ENCODE data around the gene DUSP6.

The DUSP6 gene, protein sequence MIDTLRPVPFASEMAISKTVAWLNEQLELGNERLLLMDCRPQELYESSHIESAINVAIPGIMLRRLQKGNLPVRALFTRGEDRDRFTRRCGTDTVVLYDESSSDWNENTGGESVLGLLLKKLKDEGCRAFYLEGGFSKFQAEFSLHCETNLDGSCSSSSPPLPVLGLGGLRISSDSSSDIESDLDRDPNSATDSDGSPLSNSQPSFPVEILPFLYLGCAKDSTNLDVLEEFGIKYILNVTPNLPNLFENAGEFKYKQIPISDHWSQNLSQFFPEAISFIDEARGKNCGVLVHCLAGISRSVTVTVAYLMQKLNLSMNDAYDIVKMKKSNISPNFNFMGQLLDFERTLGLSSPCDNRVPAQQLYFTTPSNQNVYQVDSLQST

DNA sequence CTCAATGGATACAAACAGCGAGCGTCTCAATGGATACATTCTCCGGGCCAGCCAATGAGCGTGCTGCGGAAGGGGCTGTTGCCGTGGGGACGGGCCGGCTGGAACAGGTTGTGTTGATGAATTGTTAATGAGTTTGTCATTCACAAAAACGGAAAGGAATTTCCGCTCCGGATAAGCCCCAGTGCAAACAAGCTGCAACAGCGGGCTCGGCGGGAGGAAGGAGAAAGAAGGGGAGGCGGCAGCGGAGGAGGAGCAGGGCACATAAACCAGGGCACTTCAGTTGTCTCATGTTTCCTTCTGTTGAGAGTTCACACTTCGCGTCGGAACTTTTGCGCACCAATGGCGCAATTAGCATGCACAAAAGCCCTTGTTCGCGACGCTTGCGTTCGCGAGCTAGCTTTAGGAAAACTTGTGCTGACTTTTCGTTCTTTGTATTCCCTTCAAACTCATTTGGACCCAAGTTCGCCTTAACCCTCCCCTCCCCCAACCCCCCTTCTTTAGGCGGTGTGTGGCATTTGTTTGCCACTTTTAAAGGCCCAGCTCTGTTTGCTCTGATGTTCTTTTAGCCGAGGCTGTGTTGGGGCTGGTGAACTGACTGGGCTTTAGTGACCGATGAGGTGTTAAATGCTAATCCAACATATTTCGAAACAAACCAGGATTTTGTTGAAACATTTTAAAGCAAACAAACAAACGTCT, at the start of gene DUSP6:
Gene DUSP6, minus strand, starts transcription at position 10 of the 696 bp plus-strand sequence. CDS start 462 bp downstream, outside the sequence.
- peak; percentile 92 for DNase-seq

- no peak for DNase-seq
These were observed 49.2 kb upstream of the DUSP6 start for GRCh38 chr12:89401433-89402058.

- DNase-seq: no peak
These were observed 48.1 kb upstream of the DUSP6 start for GRCh38 chr12:89400415-89400814.

DNA sequence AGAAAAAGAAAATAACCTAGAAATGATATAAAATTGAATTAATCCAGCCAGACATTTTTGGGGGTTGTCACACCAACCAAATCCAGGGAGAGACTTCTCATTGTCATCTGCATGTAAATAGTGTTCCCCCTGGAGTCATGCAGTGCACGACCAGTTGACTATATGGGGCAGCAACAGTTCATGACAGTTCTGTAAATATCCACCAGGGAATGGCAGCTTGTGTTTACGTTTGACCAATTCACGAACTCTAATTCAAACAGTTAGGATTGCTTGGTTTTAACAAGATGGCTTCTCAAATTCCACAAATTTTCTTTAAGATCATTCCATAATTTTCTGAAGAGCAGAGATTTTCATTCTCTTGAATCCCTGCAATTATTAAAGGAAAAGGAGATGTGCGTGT, 43.4 kb upstream of the DUSP6 start:
- DNase-seq: no peak

DNA sequence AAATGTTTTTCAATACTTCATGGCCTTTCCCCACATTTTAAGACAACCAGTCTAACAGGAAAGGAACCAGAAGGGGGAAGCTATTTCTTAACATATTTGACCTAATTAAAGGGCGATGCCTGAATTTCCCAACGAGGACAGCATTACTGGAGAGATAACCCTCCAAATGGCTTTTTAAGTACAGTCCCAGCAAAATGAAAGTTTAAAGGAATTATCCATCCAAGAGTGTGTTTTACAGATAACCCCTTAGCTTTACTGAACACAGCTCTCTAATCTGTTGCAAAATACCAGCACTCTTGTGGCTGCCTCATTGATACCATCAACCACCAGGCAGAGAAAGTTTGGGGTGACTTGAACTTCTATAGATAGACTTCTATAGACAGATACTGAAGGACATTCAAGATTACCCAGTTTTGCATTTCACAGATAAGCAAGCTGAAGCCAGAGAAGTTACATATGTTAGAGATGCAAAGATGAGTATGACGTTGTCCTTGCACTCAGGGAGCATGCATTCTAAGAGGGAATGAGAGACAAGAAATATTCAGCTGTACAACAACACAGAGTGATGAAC, 41.3 kb upstream of the DUSP6 start:
- DNase-seq: no peak

DNA sequence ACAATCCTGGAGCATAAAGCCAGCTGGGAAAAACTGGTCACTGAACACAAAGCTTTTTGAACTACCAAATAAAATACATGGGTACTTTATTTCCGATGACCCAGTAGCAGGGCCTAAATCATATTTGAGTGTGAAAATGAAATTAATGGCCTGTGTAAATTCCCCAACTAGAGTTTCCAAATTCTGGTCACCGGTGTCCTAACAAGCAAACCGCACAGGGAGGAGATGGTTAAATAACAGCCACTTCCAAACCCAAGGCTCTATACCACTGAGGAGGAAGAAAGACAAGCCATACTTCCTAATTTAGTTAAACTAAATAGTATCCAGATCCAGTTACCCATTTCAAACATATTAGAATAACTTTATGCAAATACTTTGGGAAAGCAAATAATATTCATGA, 40.1 kb upstream of the DUSP6 start:
- no peak for DNase-seq

- DNase-seq: no peak
These were observed 39.5 kb upstream of the DUSP6 start for GRCh38 chr12:89391726-89392336.

DNA sequence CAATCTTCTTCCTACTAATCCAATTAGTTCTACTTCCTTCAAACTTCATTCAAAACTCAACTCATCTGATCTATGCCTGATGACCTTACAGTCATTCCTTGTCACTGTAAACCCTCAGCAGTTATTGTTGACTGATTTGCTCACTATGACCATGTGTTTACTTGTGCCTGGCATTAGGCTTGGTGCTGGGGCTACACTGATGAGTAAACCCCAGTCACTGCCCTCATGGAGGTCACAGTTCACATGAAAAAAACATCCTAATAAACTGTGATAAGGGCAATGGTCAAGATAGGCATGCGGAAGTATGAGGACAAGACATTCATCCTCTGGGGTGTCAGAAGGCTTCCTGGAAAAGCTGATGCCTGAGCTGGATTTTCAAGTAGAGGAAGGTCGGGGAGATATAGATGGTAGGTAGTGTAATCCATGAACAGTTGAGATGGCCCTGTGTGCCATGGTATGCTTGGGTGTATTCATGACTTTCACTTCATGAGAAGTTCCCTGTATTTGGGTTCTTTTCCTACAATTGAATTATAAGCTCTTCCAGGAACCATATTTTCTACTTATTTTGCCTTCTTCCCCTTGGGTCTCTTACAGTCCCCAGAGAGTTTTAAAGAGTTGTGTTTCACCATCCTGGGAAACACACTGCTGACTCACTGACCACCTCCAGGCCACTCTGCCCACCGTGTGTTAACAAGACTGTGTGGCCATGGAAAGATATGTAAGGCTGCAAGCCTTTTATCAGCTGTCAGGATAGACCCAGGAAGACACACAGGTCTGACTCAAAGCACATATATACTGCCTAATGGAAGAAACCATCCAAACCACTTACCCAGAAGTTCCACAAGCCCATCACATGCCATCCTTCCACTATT, 38.7 kb upstream of the DUSP6 start:
- no peak for DNase-seq

DNA sequence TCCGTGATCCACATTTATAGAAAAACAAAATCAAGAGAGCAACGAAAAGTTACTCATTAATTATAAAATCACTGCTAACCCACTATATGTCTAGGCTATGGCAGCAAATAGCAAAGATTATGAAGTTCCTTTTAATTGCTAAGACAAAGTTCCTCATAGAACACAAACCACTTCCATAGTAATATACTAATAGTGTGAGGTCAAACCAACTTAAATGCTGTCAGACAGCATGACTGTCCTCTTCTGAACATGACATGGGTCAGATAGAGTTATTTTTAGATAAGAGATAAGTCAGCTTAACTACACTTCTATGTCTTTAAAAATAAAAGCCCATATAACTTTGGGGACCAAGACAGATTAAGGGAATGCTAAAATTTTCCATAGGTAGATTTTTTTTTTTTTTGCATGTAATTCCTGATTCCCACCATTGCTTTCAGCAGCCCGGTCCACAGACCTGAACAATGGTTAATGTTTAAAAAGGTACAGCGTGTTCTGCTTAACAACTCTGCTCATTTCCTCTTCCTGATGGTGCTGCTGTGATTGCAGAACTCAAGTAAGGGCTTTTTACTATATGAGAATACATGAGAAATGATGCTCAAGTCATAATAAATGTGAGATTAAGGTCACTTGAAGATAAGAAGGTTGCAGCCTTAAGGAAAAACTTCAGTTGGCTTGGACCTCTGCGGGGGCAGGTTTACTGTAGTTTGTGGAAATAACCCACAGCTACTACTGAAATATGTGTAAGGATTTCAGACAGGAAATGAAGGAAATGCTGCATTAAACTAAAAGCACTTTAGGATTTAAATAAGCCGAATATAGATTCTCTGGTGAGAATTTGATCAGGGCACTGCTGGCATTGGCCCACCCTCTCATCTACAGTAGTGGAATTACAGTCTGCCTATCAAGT, 37.7 kb upstream of the DUSP6 start:
- no peak for DNase-seq

- DNase-seq: no peak
These were observed 33.8 kb upstream of the DUSP6 start for GRCh38 chr12:89386138-89386537.

- DNase-seq: no peak
These were observed 32.5 kb upstream of the DUSP6 start for GRCh38 chr12:89384807-89385206.

DNA sequence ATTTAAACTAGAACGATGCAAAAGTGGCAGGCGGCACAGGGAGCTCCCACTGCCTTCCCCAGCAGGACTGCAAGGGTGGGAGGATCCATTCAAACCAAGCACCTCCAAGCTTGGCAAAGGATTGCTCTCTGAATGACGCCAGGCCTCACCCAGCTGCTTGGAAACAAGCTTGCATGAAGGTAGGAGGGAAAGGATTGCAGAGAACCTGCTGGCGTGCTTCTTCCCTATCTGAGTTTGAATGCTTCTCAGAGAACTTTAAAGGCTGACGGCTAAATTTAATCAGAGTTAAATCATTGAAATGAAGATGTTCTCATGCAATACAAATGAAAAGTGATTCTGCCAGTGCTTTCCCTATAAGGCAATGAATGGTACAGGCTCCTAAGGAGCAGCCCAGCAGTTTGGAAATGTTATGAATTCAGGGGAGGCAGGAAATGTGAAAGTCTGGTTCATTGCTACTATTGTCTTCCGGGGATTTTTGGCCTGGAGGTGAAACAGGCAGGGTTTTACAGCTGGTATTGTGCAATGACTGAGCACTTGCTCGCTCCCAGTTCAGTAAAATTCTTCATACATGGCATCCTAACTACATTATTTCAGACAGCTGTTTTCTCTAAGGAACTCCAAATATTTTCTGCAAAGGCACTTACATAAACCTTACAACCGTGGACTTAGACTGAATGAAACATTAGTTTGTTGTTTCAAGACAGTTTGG, 31.9 kb upstream of the DUSP6 start:
- no peak for DNase-seq

GRCh38 chr12:89383235-89384049, 31.1 kb upstream of the DUSP6 start:
- no peak for DNase-seq

- DNase-seq: no peak
These were observed 30.0 kb upstream of the DUSP6 start for GRCh38 chr12:89382328-89382727.

DNA sequence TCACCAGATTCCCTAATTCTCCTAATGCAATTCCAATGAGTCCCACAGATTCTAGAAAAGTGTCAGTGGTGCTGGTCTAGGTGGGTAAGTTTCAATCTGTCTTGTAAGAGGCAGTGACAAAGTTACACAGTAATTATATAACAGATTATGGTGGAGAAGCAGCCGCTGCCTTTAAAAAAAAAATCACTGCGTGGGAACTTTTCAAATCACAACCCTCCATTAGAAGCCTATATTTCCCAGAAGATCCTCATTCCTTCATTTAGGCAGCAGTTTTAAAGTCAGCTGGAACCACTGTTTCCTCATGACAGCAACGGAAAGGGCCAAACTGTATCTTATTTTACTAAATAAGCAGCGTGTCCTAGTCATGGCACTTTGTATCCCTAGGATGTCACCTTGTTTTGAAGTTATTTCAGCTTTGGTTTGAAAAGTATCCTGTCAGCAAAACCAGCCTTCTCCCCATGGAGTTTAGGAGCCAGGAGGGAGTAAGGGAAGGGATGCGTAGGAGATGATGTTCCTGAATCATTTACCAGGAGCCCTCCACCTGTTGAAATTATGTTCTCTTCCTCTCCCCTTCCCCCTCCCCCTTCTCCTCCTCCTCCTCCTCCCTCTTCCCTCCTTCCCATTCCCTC, 27.7 kb upstream of the DUSP6 start:
- DNase-seq: no peak

DNA sequence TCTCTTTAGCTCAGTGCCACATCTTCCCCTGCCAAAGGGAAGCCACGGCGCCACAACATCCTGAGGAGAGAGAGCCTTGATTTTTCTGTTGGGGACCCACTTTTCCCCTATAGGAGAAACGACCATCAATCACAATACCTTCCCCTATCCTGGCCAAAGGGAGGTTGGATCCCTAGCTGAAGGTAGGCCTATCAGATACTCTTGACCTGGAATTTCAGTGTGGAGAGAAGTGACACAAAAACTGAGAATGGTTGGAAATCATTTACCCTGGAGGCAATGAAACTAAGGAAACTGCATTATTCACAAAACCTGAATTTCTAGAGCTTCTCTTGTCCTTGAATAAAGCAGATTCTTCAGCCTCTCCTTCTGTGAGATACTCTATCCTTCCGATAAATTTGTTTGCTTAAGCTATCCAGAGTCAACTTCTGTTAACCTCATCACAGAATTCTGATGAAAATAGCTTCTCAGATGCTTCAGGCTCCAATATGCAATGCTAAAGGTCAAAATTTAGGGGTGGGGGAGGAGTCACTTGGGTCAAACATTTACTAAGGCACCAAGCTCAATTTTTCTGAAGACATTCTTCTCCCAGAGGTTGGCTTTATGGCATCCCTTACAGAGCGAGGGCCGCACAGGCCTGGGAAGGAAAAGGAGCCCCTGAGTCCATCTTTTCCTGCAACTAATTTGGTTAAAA, 27.0 kb upstream of the DUSP6 start:
- no peak for DNase-seq

- no peak for DNase-seq
These were observed 24.5 kb upstream of the DUSP6 start for GRCh38 chr12:89376844-89377243.

GRCh38 chr12:89376202-89376529, 23.9 kb upstream of the DUSP6 start:
- DNase-seq: no peak

Data from stimulated activated CD4-positive, alpha-beta T cell treated with anti-CD3 and anti-CD28 coated beads, Interleukin-4, amount 100 ng/mL, for 24 hours (primary cell).